Inflammatory macrophage treated with lipopolysaccharide for 4 hours (primary cell): ENCODE measurements around the gene CHD2.
A peak's percentile ranks its signal among the peaks of the same experiment; 100 is the strongest.
"Not testable (repeated sequence)": the region's sequence is repeated elsewhere in the genome, so short reads cannot be mapped to it uniquely, and the experiment has no call there.

Experiments
- DNase-seq: peaks from one replicate; pipeline ENCODE4 v3.0.0-alpha.2; 2020

The CHD2 gene

GRCh38 chr15:93024293-93024692 is 124.2 kb downstream of the CHD2 start:
- no peak for DNase-seq

GRCh38 chr15:93024716-93025624 is 124.8 kb downstream of the CHD2 start:
- no peak for DNase-seq

- DNase-seq, result peak; percentile 14
These were observed 125.5 kb downstream of the CHD2 start for GRCh38 chr15:93025625-93025982.

GRCh38 chr15:93026380-93026817 is 126.3 kb downstream of the CHD2 start:
- peak; percentile 23 for DNase-seq

- DNase-seq, result peak; percentile 49
These were observed 127.3 kb downstream of the CHD2 start for GRCh38 chr15:93027413-93027812.

GRCh38 chr15:93028111-93028631 is 128.0 kb downstream of the CHD2 start:
- DNase-seq, result no peak

- DNase-seq, result peak; percentile 97
These were observed 128.6 kb downstream of the CHD2 start for GRCh38 chr15:93028632-93029213.

GRCh38 chr15:93029214-93029835 is 129.2 kb downstream of the CHD2 start:
- DNase-seq, result peak; percentile 33

- no peak for DNase-seq
These were observed 129.8 kb downstream of the CHD2 start for GRCh38 chr15:93029836-93030429.

GRCh38 chr15:93030430-93031102 is 130.4 kb downstream of the CHD2 start:
- DNase-seq, result peak; percentile 53

- no peak for DNase-seq
These were observed 131.0 kb downstream of the CHD2 start for GRCh38 chr15:93031103-93031464.

GRCh38 chr15:93031557-93032384 is 131.6 kb downstream of the CHD2 start:
- DNase-seq, result not testable (repeated sequence)

- DNase-seq, result not testable (repeated sequence)
These were observed 132.5 kb downstream of the CHD2 start for GRCh38 chr15:93032515-93033206.

GRCh38 chr15:93033434-93034045 is 133.4 kb downstream of the CHD2 start:
- DNase-seq, result no peak

- no peak for DNase-seq
These were observed 134.4 kb downstream of the CHD2 start for GRCh38 chr15:93034512-93034911.

- no peak for DNase-seq
These were observed 135.2 kb downstream of the CHD2 start for GRCh38 chr15:93035092-93035915.

GRCh38 chr15:93035953-93036810 is 136.1 kb downstream of the CHD2 start:
- peak; percentile 40 for DNase-seq

GRCh38 chr15:93036951-93037819 is 137.1 kb downstream of the CHD2 start:
- peak; percentile 66 for DNase-seq
